AG04449 (cell line): ENCODE data around the gene ADAT3.

ENCODE experiments used
- CTCF ChIA-PET: fragments of 350-600 bp; formaldehyde crosslinking; extraction: SDS; loops from one replicate; lab custom pipeline; 2021; ENCODE audit warnings: antibody characterized with exemption; lab: Yijun Ruan, JAX
- POLR2A ChIA-PET: fragments of 400-600, 350-600 bp; formaldehyde crosslinking; extraction: SDS; loops from one replicate; lab custom pipeline; 2020; ENCODE audit warnings: antibody characterized with exemption, inconsistent platforms; lab: Yijun Ruan, JAX
- DNase-seq: peaks from one replicate; pipeline ENCODE4 v3.0.0-alpha.2; 2010; ENCODE audit warnings: low read depth, low spot score
- H3K4me3 ChIP-seq: 2 replicates; pipeline ENCODE4 v1.5.1; 2011; ENCODE audit warnings: low read depth, mild to moderate bottlenecking, control low read depth, low read length
- CTCF ChIP-seq: IDR thresholded peaks from one replicate; pipeline ENCODE4 v1.5.1; 2011; ENCODE audit warnings: mild to moderate bottlenecking, moderate library complexity, low read length, control low read depth, inconsistent platforms; ENCODE audit not compliant: insufficient read depth; ENCODE audit errors: missing control alignments

The ADAT3 gene

DNA sequence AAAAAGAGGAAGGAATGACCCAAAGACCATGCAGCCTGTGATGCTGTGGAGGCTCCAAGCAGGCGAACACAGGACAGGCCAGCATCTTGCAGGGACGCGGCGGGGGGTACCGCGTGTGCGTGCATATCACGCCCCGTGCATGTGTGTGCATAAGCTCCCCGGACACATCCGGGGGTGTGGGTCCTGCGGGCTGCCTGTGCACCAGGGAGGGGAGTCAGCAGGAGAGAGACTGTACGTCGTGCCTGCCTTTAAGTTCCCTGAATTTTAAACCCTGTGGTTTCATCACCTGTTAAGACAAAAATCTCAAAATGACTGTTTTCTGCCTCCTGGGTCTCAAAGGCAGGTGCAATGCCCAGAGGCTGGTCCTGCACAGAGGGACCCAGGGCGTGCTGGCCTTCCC, 16.6 kb downstream of the ADAT3 start:
- TF ChIP-seq CTCF, result no peak
- H3K4me3 ChIP-seq, result no peak overlapping the region
- POLR2A ChIA-PET, result no interaction called here
- no peak for DNase-seq
- CTCF ChIA-PET, result no interaction called here

DNA sequence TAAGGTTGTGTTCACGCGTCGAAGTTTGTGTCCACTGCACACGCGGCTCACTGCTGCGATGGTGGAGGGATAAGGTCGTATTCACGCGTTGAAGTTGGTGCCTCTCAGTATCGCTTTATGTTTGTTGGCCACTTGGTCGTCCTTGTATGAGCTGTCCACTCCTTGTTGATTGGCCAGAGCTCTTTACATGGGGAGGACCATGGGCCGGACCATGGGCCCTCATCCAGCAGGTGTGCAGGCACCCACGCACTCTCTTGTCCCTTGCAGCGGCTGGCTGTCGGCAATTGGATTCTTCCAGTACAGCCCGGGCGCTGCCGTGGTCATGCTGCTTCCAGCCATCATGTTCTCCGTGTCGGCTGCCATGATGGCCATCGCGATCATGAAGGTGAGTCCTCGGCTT, 17.6 kb downstream of the ADAT3 start:
- H3K4me3 ChIP-seq, result no peak overlapping the region
- CTCF ChIA-PET, result no interaction called here
- no peak for DNase-seq
- POLR2A ChIA-PET, result no interaction called here
- no peak for TF ChIP-seq CTCF

GRCh38 chr19:1923319-1923718, 18.1 kb downstream of the ADAT3 start:
- no peak for DNase-seq
- POLR2A ChIA-PET, result interaction anchor here (0.6 kb wide), 1 partner anchor 293 kb away, joined by 4 read pairs; no protein-coding TSS in a partner anchor
- CTCF ChIA-PET, result no interaction called here

GRCh38 chr19:1924320-1924961, 19.2 kb downstream of the ADAT3 start:
- H3K4me3 ChIP-seq, result no peak overlapping the region
- ChIA-PET POLR2A (no interaction called here), CTCF (interaction anchor here (0.6 kb wide), 1 partner anchor 12 kb away, joined by 3 read pairs; no protein-coding TSS in a partner anchor)
- no peak for TF ChIP-seq CTCF
- no peak for DNase-seq

More at GRCh38 chr19:1923319-1923718, 18.1 kb downstream of the ADAT3 start:
- no peak overlapping the region for H3K4me3 ChIP-seq
- no peak for TF ChIP-seq CTCF

DNA sequence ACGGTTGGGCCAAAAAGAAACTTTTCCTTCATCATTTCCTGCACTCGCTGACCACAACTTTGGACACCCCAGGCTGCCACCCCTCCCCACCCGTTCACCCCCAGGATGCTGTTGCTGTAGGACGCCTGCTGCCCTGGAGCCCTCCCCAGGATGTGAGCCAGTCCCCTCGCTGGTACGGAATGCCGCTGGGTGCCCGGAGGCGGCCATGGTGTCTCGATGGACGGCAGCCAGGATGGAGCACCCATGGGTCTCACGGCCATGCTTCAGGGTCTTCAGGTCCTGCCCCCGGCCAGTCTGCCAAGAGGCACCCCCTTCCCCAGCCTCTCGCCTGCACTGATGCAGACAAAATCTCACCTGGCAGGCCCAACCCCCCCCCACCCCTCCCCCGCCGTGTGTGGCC, 20.3 kb downstream of the ADAT3 start:
- no peak overlapping the region for H3K4me3 ChIP-seq
- no peak for DNase-seq
- CTCF ChIA-PET, result no interaction called here
- no peak for TF ChIP-seq CTCF
- POLR2A ChIA-PET, result no interaction called here

- H3K4me3 ChIP-seq, result peak overlapping the region; percentile 49
- no peak for DNase-seq
- POLR2A ChIA-PET, result no interaction called here
- TF ChIP-seq CTCF, result peak; percentile 96
- CTCF ChIA-PET, result interaction anchor here (0.6 to 4.0 kb wide), 34 partner anchors 8 to 387 kb away, joined by 3 to 38 read pairs (median 4); no protein-coding TSS in a partner anchor
Measured at GRCh38 chr19:1929021-1929742, 24.0 kb downstream of the ADAT3 start.
